A673 (cell line): ENCODE data around the gene DMP1. TPM values are rescaled to one million over a fixed set of nuclear protein-coding genes. Genes with fewer than 3 reads are reported as not detected.

ENCODE experiments used
- BruUV-seq: library from RNA; stranded (reverse); fragments of 400-500 nt; replicated peaks from 2 replicates; lab custom pipeline; 2021; lab: Mats Ljungman, UMichigan
- CTCF ChIA-PET: fragments of 300-600 bp; sonication (Branson Sonifier 250); formaldehyde crosslinking; loops from one replicate; lab custom pipeline; 2022; ENCODE audit warnings: antibody characterized with exemption; lab: Charles Lee
- POLR2A ChIA-PET: fragments of 300-600 bp; sonication (Branson Sonifier 250); formaldehyde crosslinking; loops from one replicate; lab custom pipeline; 2022; ENCODE audit warnings: antibody characterized with exemption; ENCODE audit not compliant: low non-redundant PET; lab: Charles Lee
- DNase-seq: peaks from one replicate; pipeline ENCODE4 v3.0.0-alpha.2; 2015; ENCODE audit warnings: low spot score
- H3K27ac ChIP-seq: fragments of 200-600 bp; sonication (generic); 2 replicates; pipeline ENCODE4 v1.5.1; 2016; ENCODE audit warnings: mixed run types, low read depth, mild to moderate bottlenecking, mixed read lengths, antibody characterized with exemption, low read length; ENCODE audit not compliant: poor library complexity, severe bottlenecking
- H3K27me3 ChIP-seq: fragments of 200-600 bp; sonication (generic); replicated peaks from 2 replicates; pipeline ENCODE4 v1.6.1; 2017; ENCODE audit warnings: mixed run types, low read depth, mild to moderate bottlenecking, mixed read lengths, antibody characterized with exemption, low read length; ENCODE audit not compliant: insufficient read depth, poor library complexity
- H3K36me3 ChIP-seq: fragments of 200-600 bp; sonication (generic); 2 replicates; pipeline ENCODE4 v1.6.1; 2016; ENCODE audit warnings: mixed run types, mild to moderate bottlenecking, mixed read lengths, antibody characterized with exemption, low read length; ENCODE audit not compliant: insufficient read depth, poor library complexity, severe bottlenecking
- H3K4me1 ChIP-seq: fragments of 200-600 bp; sonication (generic); 2 replicates; pipeline ENCODE4 v1.6.1; 2017; ENCODE audit warnings: mixed run types, mild to moderate bottlenecking, mixed read lengths, antibody characterized with exemption, low read length; ENCODE audit not compliant: insufficient read depth, poor library complexity, severe bottlenecking
- H3K4me3 ChIP-seq: fragments of 200-600 bp; sonication (generic); 2 replicates; pipeline ENCODE4 v1.5.1; 2016; ENCODE audit warnings: low read depth, mixed run types, mild to moderate bottlenecking, mixed read lengths, low read length; ENCODE audit not compliant: poor library complexity, severe bottlenecking
- H3K9me3 ChIP-seq: fragments of 200-600 bp; sonication (generic); 2 replicates; pipeline ENCODE4 v1.6.1; 2016; ENCODE audit warnings: mixed run types, low read depth, mild to moderate bottlenecking, mixed read lengths, antibody characterized with exemption, low read length; ENCODE audit not compliant: poor library complexity, severe bottlenecking
- CTCF ChIP-seq: fragments of 300-800, 200-600 bp; sonication (generic); conservative IDR thresholded peaks from 2 replicates; pipeline ENCODE4 v1.5.1; 2017; ENCODE audit warnings: low read depth, mild to moderate bottlenecking, antibody characterized with exemption, low read length, moderate library complexity, mixed read lengths
- EZH2 ChIP-seq: fragments of 200-600 bp; sonication (generic); IDR thresholded peaks from 2 replicates; pipeline ENCODE4 v1.6.1; 2017; ENCODE audit warnings: borderline replicate concordance, low read depth, mild to moderate bottlenecking, mixed read lengths, antibody characterized with exemption, low read length; ENCODE audit not compliant: poor library complexity, severe bottlenecking
- intact Hi-C: fragments of 100-400 bp; cut with micrococcal nuclease; formaldehyde crosslinking; loops from one replicate; pipeline ENCODE4 v1.10.0; 2022; ENCODE audit not compliant: unreplicated experiment
- total RNA-seq: library from RNA; stranded (reverse); gene quantifications from 2 replicates; pipeline ENCODE4 v1.2.3, GENCODE V29; 2021

Gene DMP1
- total RNA-seq, 1 experiment from 2014 or later = not detected

- no peaks in the 10 kb centered on the region for H3K9me3 ChIP-seq
- no TSS peak for BruUV-seq
- H3K36me3 ChIP-seq = no peaks in the 10 kb centered on the region
- no peak for TF ChIP-seq CTCF
- no peak for TF ChIP-seq EZH2
- ChIA-PET POLR2A (no interaction called here), CTCF (no interaction called here)
- no peak overlapping the region for H3K27ac ChIP-seq
- no peak for DNase-seq
- H3K4me1 ChIP-seq = no peaks in the 10 kb centered on the region
- no peak overlapping the region for H3K4me3 ChIP-seq
- no peaks in the 10 kb centered on the region for H3K27me3 ChIP-seq
- intact Hi-C loops = no loop called here
Observed at GRCh38 chr4:87669373-87669772, 19.3 kb downstream of the DMP1 start.

- BruUV-seq = no TSS peak
- no peaks in the 10 kb centered on the region for H3K4me1 ChIP-seq
- H3K27ac ChIP-seq = no peak overlapping the region
- TF ChIP-seq EZH2 = no peak
- no peak for TF ChIP-seq CTCF
- ChIA-PET CTCF (interaction anchor here (1.0 to 1.5 kb wide), 2 partner anchors 30 to 160 kb away, joined by 3 to 4 read pairs; no protein-coding TSS in a partner anchor), POLR2A (no interaction called here)
- no peaks in the 10 kb centered on the region for H3K36me3 ChIP-seq
- H3K4me3 ChIP-seq = no peak overlapping the region
- H3K9me3 ChIP-seq = no peaks in the 10 kb centered on the region
- H3K27me3 ChIP-seq = no peaks in the 10 kb centered on the region
- peak; percentile 29 for DNase-seq
- intact Hi-C loops = loop anchor here (2.0 to 10.0 kb wide), 3 partner anchors 133 to 537 kb away; no protein-coding TSS in a partner anchor
Observed at GRCh38 chr4:87677731-87678130, 27.7 kb downstream of the DMP1 start.

- intact Hi-C loops = loop anchor here (2.0 to 10.0 kb wide), 3 partner anchors 135 to 535 kb away; no protein-coding TSS in a partner anchor
- Histone ChIP-seq H3K27ac (no peak overlapping the region), H3K4me1 (no peaks in the 10 kb centered on the region), H3K9me3 (no peaks in the 10 kb centered on the region), H3K4me3 (no peak overlapping the region), H3K27me3 (no peaks in the 10 kb centered on the region), H3K36me3 (no peaks in the 10 kb centered on the region)
- BruUV-seq = no TSS peak
- TF ChIP-seq EZH2 = no peak
- peak; percentile 62 for TF ChIP-seq CTCF
- ChIA-PET CTCF (interaction anchor here (0.8 kb wide), 1 partner anchor 159 kb away, joined by 4 read pairs; no protein-coding TSS in a partner anchor), POLR2A (no interaction called here)
- peak; percentile 49 for DNase-seq
Observed at GRCh38 chr4:87679449-87680169, 29.5 kb downstream of the DMP1 start.
